PC-9 (cell line): ENCODE measurements around the gene MITF. TPM values are rescaled to one million over a fixed set of nuclear protein-coding genes. Genes with fewer than 3 reads are reported as not detected.

Experiments used
- BruUV-seq: library from RNA; stranded (reverse); fragments of 400-500 nt; replicated peaks from 2 replicates; lab custom pipeline; 2021; lab: Mats Ljungman, UMichigan
- CTCF ChIA-PET: fragments of 300-600 bp; sonication (Branson Sonifier 250); formaldehyde crosslinking; loops from one replicate; lab custom pipeline; 2022; ENCODE audit warnings: antibody characterized with exemption; lab: Charles Lee
- POLR2A ChIA-PET: fragments of 300-600 bp; sonication (Branson Sonifier 250); formaldehyde crosslinking; loops from one replicate; lab custom pipeline; 2022; ENCODE audit warnings: antibody characterized with exemption; ENCODE audit not compliant: unreplicated experiment; lab: Charles Lee
- DNase-seq, 2 experiments: peaks; one replicate each; pipeline versions ENCODE4 v3.0.0 to v3.0.0-alpha.2; 2015 to 2022; ENCODE audit warnings: mixed read lengths in 1 of 2
- H2AFZ ChIP-seq: fragments of 200-600 bp; sonication (generic); 2 replicates; pipeline ENCODE4 v1.8.1; 2017; ENCODE audit warnings: antibody characterized with exemption
- H3F3A ChIP-seq: fragments of 200-600 bp; sonication (generic); 2 replicates; pipeline ENCODE4 v1.8.1; 2017; ENCODE audit warnings: antibody characterized with exemption, mild to moderate bottlenecking, low read depth; ENCODE audit not compliant: insufficient read depth
- H3K27ac ChIP-seq: fragments of 200-600 bp; sonication (generic); 2 replicates; pipeline ENCODE4 v1.6.1; 2016; ENCODE audit warnings: mixed run types
- H3K27me3 ChIP-seq: fragments of 200-600 bp; sonication (generic); 2 replicates; pipeline ENCODE4 v1.6.1; 2016; ENCODE audit warnings: low read depth, mixed run types; ENCODE audit not compliant: insufficient read depth
- H3K36me3 ChIP-seq: fragments of 200-600 bp; sonication (generic); 2 replicates; pipeline ENCODE4 v1.6.1; 2016; ENCODE audit warnings: low read depth, mixed run types
- H3K4me1 ChIP-seq: fragments of 200-600 bp; sonication (generic); replicated peaks from 2 replicates; pipeline ENCODE4 v1.6.1; 2016; ENCODE audit warnings: mixed run types; ENCODE audit not compliant: insufficient read depth
- H3K4me2 ChIP-seq: fragments of 200-600 bp; sonication (generic); 2 replicates; pipeline ENCODE4 v1.6.1; 2017; ENCODE audit warnings: mixed run types
- H3K4me3 ChIP-seq: fragments of 200-600 bp; sonication (generic); 2 replicates; pipeline ENCODE4 v1.6.1; 2016; ENCODE audit warnings: mixed run types
- H3K79me2 ChIP-seq: fragments of 200-600 bp; sonication (generic); 2 replicates; pipeline ENCODE4 v1.6.1; 2017; ENCODE audit warnings: low read depth, mixed run types
- H3K9me2 ChIP-seq: fragments of 200-600 bp; sonication (generic); 2 replicates; pipeline ENCODE4 v1.8.1; 2017; ENCODE audit warnings: mild to moderate bottlenecking; ENCODE audit not compliant: insufficient read depth
- H3K9me3 ChIP-seq: fragments of 200-600 bp; sonication (generic); 2 replicates; pipeline ENCODE4 v1.8.1; 2016; ENCODE audit warnings: low read depth; ENCODE audit not compliant: insufficient read depth
- H4K20me1 ChIP-seq: fragments of 200-600 bp; sonication (generic); 2 replicates; pipeline ENCODE4 v1.8.1; 2017; ENCODE audit not compliant: insufficient read depth
- EZH2 ChIP-seq: fragments of 200-600 bp; sonication (generic); IDR thresholded peaks from 2 replicates; pipeline ENCODE4 v1.8.0; 2017; ENCODE audit warnings: antibody characterized with exemption, low read depth
- intact Hi-C: fragments of 100-400 bp; cut with micrococcal nuclease; formaldehyde crosslinking; loops from one replicate; pipeline ENCODE4 v1.10.0; 2022; ENCODE audit not compliant: unreplicated experiment
- total RNA-seq: library from RNA; stranded (reverse); gene quantifications from 2 replicates; pipeline ENCODE4 v1.2.3, GENCODE V29; 2021
- TF ChIP-seq, protein P1 (sequence below): fragments of 200-600 bp; sonication (generic); conservative IDR thresholded peaks from 2 replicates; pipeline ENCODE4 v1.6.1; 2017; ENCODE audit warnings: mixed run types, antibody characterized with exemption, mild to moderate bottlenecking, moderate library complexity

Gene MITF
- total RNA-seq, 1 experiment from 2014 or later: 15.5 TPM

DNA sequence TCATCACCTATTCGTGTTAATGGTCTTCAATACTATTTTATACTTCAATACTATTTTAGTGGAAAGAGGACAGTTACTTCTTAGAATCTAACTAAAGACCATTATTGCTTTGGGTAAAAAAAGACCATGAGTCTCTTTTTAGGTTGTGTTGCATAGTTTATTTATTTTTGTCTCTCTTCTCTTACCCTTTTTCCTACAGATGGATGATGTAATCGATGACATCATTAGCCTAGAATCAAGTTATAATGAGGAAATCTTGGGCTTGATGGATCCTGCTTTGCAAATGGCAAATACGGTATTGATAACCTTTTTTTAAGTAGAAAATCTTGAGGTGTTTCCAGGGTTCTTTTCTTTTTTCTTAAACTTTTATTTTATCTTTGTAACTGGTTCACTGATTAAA lies 201.8 kb downstream of the MITF start:
- no peak for DNase-seq
- no peak overlapping the region for H3K27ac ChIP-seq
- no peak overlapping the region for H3K4me3 ChIP-seq
- no peaks in the 10 kb centered on the region for H3K4me1 ChIP-seq
- no peaks in the 10 kb centered on the region for H3F3A ChIP-seq
- no peaks in the 10 kb centered on the region for H3K27me3 ChIP-seq
- POLR2A ChIA-PET: no interaction called here
- intact Hi-C loops: loop anchor here (10.0 kb wide), 1 partner anchor 516 kb away; no protein-coding TSS in a partner anchor
- no peaks in the 10 kb centered on the region for H3K9me2 ChIP-seq
- no peaks in the 10 kb centered on the region for H4K20me1 ChIP-seq
- H3K79me2 ChIP-seq: no peaks in the 10 kb centered on the region
- BruUV-seq: no TSS peak
- no peaks in the 10 kb centered on the region for H3K36me3 ChIP-seq
- H3K9me3 ChIP-seq: no peaks in the 10 kb centered on the region
- CTCF ChIA-PET: no interaction called here
- no peak overlapping the region for H2AFZ ChIP-seq
- no peak overlapping the region for H3K4me2 ChIP-seq
- TF ChIP-seq, protein P1, sequence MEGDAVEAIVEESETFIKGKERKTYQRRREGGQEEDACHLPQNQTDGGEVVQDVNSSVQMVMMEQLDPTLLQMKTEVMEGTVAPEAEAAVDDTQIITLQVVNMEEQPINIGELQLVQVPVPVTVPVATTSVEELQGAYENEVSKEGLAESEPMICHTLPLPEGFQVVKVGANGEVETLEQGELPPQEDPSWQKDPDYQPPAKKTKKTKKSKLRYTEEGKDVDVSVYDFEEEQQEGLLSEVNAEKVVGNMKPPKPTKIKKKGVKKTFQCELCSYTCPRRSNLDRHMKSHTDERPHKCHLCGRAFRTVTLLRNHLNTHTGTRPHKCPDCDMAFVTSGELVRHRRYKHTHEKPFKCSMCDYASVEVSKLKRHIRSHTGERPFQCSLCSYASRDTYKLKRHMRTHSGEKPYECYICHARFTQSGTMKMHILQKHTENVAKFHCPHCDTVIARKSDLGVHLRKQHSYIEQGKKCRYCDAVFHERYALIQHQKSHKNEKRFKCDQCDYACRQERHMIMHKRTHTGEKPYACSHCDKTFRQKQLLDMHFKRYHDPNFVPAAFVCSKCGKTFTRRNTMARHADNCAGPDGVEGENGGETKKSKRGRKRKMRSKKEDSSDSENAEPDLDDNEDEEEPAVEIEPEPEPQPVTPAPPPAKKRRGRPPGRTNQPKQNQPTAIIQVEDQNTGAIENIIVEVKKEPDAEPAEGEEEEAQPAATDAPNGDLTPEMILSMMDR: no peak
- TF ChIP-seq EZH2: no peak

DNA sequence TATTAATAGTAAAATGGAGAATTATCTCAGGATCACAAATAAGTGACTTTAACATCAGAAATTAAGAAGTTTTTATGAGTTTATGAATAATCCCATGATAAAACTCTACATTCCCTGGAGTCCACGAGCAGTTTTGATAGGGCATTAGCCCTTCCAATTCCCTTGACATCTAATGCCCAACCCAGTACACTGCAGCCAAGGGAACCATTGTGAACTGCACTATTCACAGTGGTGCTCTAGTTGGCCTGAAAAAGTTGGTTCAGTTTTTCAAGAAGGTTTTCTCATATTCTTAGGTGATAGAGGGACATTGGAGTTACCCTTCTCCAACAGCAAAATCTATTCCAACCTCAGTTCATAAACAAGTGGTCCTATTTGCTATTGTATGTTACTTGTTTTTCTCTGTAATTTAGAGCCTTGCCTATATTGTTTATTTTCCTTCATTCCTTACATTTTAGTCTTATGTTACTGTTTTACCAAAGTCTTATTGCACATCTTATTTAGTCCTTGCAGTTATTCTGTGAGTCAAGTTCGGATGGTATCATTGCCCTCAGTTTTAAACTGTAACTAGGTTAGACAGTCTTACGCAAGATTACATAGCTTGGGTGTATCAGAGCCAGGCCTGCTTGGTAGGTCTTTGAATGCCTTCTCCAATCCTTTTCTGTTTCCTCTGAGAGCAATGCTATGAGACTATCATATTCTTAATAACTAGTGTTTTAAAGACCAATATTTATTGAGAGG lies 202.3 kb downstream of the MITF start:
- DNase-seq: no peak
- no peak overlapping the region for H3K4me2 ChIP-seq
- ChIA-PET POLR2A (no interaction called here), CTCF (no interaction called here)
- no peaks in the 10 kb centered on the region for H4K20me1 ChIP-seq
- H3K27me3 ChIP-seq: no peaks in the 10 kb centered on the region
- H3F3A ChIP-seq: no peaks in the 10 kb centered on the region
- no peaks in the 10 kb centered on the region for H3K4me1 ChIP-seq
- no peaks in the 10 kb centered on the region for H3K36me3 ChIP-seq
- H2AFZ ChIP-seq: no peak overlapping the region
- H3K9me3 ChIP-seq: no peaks in the 10 kb centered on the region
- TF ChIP-seq, protein P1: no peak
- TF ChIP-seq EZH2: no peak
- no TSS peak for BruUV-seq
- H3K4me3 ChIP-seq: no peak overlapping the region
- intact Hi-C loops: loop anchor here (10.0 kb wide), 1 partner anchor 517 kb away; no protein-coding TSS in a partner anchor
- H3K9me2 ChIP-seq: no peaks in the 10 kb centered on the region
- H3K27ac ChIP-seq: no peak overlapping the region
- no peaks in the 10 kb centered on the region for H3K79me2 ChIP-seq

DNA sequence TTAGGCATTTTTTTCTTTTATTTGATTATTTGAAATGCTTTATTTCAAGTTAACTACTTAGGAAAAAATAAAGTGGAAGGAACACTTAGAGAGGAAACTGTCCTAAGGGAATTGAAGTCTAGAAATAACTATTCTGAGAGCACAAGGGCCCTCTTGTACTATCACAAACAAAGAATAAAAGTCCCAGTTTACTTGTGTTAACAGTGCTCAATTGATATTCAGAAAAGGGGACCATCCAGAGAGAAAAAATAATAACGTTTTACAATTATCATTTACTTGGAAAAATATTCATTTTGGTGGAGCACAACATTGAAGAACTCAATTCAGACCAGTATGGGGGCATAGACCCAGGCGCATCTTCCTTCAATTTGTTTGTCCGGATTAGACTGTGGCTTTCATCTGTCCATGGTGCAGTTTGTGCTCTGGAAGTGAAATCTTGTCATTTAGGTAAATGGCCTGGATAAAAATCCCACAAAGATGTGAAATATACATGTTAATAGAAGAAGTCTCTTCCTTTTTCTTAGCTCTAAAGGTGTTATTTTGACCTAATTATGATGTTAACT lies 205.7 kb downstream of the MITF start:
- no peaks in the 10 kb centered on the region for H3K4me1 ChIP-seq
- no peaks in the 10 kb centered on the region for H3K27me3 ChIP-seq
- no peaks in the 10 kb centered on the region for H3K9me2 ChIP-seq
- no peak overlapping the region for H2AFZ ChIP-seq
- H3K4me2 ChIP-seq: no peak overlapping the region
- H3K9me3 ChIP-seq: no peaks in the 10 kb centered on the region
- intact Hi-C loops: loop anchor here (5.0 to 10.0 kb wide), 3 partner anchors 88 to 520 kb away; no protein-coding TSS in a partner anchor
- no TSS peak for BruUV-seq
- H3K27ac ChIP-seq: no peak overlapping the region
- H4K20me1 ChIP-seq: no peaks in the 10 kb centered on the region
- ChIA-PET CTCF (no interaction called here), POLR2A (no interaction called here)
- TF ChIP-seq, protein P1: no peak
- no peak for TF ChIP-seq EZH2
- H3F3A ChIP-seq: no peaks in the 10 kb centered on the region
- no peaks in the 10 kb centered on the region for H3K79me2 ChIP-seq
- no peak for DNase-seq
- H3K36me3 ChIP-seq: no peaks in the 10 kb centered on the region
- H3K4me3 ChIP-seq: no peak overlapping the region
